HepG2 (cell line): ENCODE data around the gene ACSL4.

Source experiments
- CTCF ChIP-seq: sonication (generic); formaldehyde crosslinking; IDR thresholded peaks from 2 replicates; pipeline ENCODE4 v1.5.0; 2020; ENCODE audit warnings: mild to moderate bottlenecking, missing genetic modification reagents, moderate library complexity
- EZH2 ChIP-seq: conservative IDR thresholded peaks from 2 replicates; pipeline ENCODE4 v1.6.1; 2012; ENCODE audit warnings: mild to moderate bottlenecking, low read depth, low read length, moderate library complexity
- PLSCR1 ChIP-seq: sonication (generic); formaldehyde crosslinking; IDR thresholded peaks from 2 replicates; pipeline ENCODE4 v1.5.0; 2020; ENCODE audit warnings: missing genetic modification reagents, mild to moderate bottlenecking, borderline replicate concordance
- TAF1 ChIP-seq: sonication (generic); formaldehyde crosslinking; IDR thresholded peaks from 2 replicates; pipeline ENCODE4 v1.4.0; 2020; ENCODE audit warnings: missing genetic modification reagents

GRCh38 chrX:109777749-109778148 is 44.7 kb upstream of the ACSL4 start:
- TF ChIP-seq TAF1 (CRISPR knock-in tag) (no peak), PLSCR1 (CRISPR knock-in tag) (no peak), CTCF (CRISPR knock-in tag) (no peak), EZH2 (no peak)
